ENCODE results near the gene JAKMIP1. TPM values are rescaled to one million over a fixed set of nuclear protein-coding genes. Genes with fewer than 3 reads are reported as not detected.

The JAKMIP1 gene
- total RNA-seq, 1 donor from 2014 or later = not detected

DNA sequence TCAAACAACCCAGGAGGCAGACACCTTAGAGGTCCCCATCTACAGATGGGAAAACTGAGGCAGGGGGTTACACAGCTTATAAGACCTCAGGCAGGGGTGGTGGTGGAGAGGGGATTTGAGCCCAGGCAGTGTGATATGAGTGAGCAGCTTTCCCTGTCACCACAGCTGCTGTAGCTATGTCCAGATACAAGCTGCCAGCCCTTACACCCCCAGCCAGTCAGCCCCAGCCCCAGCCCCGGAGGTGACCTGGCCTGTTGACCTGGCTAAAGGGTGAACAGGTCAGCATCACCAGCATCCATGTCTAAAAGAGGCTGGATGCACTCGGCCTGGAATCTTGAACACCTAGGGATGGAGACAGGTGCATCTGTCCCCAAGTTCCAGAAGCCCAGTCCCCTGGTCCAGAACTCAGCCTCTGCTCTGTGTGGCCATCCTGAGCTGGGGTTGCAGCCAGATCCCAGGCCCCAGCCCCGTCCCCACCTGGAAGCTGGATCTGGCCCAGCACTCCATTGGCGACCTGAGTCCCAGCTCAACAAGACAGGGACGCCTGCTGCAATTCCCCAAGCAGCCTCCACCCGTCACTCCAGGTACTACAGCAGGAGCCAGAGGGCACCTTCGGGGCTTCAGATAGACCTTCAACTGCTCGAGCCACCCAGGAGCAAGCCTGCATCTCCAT is 89.5 kb downstream of the JAKMIP1 start:
- Mint-ChIP-seq H3K9me3 (no peaks in the 10 kb centered on the region), H3K36me3 (no peaks in the 10 kb centered on the region), H3K27me3 (ENCODE audit: low read depth) (peaks cover 18% of the 10 kb centered on the region), H3K27ac (no peak overlapping the region), H3K4me1 (peaks cover 5% of the 10 kb centered on the region), H3K4me3 (no peak overlapping the region)
- DNase-seq (ENCODE audit: low spot score in 2 of 2, unreplicated experiment in 2 of 2) = no peak
- TF ChIP-seq, protein P1, sequence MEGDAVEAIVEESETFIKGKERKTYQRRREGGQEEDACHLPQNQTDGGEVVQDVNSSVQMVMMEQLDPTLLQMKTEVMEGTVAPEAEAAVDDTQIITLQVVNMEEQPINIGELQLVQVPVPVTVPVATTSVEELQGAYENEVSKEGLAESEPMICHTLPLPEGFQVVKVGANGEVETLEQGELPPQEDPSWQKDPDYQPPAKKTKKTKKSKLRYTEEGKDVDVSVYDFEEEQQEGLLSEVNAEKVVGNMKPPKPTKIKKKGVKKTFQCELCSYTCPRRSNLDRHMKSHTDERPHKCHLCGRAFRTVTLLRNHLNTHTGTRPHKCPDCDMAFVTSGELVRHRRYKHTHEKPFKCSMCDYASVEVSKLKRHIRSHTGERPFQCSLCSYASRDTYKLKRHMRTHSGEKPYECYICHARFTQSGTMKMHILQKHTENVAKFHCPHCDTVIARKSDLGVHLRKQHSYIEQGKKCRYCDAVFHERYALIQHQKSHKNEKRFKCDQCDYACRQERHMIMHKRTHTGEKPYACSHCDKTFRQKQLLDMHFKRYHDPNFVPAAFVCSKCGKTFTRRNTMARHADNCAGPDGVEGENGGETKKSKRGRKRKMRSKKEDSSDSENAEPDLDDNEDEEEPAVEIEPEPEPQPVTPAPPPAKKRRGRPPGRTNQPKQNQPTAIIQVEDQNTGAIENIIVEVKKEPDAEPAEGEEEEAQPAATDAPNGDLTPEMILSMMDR (IDR thresholded peaks at IDR 0.05; ENCODE audit: unreplicated experiment) = no peak

DNA sequence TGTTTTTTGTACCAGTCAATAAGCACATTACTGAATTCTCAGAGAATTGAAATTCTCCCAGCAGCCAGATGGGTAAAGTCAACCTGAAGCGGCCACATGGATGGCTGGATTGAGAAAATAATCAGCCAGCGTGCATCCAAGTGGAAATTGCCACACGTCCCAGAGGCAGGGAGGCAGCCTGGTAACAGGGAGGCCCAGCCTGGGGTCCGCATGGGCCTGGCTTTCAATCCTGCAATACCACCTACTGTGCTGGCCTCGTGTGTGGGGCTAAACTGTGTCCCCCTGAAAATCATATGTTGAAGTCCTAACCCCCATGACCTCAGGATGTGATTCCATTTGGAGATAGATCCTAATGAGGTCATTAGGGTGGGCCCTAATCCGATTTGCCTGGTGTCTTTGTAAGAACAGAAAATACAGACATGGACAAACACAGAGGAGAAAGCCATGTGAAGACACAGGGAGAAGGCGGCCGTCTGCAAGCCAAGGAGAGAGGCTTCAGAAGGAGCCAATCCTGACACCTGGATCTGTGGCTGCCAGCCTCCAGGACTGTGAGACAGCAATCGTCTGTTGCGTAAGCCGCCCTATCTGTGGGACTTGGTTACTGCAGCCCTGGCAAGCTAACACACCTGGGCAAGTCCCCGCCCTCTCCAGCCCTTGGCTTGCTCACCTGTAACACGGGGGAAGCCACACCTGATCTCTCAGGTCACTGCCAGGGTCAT is 90.3 kb downstream of the JAKMIP1 start:
- no peak overlapping the region for H3K4me3 Mint-ChIP-seq
- peaks cover 13% of the 10 kb centered on the region for H3K27me3 Mint-ChIP-seq (ENCODE audit: low read depth)
- peaks cover 5% of the 10 kb centered on the region for H3K4me1 Mint-ChIP-seq
- H3K36me3 Mint-ChIP-seq = no peaks in the 10 kb centered on the region
- no peaks in the 10 kb centered on the region for H3K9me3 Mint-ChIP-seq
- H3K27ac Mint-ChIP-seq = no peak overlapping the region
- DNase-seq (ENCODE audit: low spot score in 2 of 2, unreplicated experiment in 2 of 2) = no peak
- TF ChIP-seq, protein P1 (IDR thresholded peaks at IDR 0.05; ENCODE audit: unreplicated experiment) = peak; percentile 57

DNA sequence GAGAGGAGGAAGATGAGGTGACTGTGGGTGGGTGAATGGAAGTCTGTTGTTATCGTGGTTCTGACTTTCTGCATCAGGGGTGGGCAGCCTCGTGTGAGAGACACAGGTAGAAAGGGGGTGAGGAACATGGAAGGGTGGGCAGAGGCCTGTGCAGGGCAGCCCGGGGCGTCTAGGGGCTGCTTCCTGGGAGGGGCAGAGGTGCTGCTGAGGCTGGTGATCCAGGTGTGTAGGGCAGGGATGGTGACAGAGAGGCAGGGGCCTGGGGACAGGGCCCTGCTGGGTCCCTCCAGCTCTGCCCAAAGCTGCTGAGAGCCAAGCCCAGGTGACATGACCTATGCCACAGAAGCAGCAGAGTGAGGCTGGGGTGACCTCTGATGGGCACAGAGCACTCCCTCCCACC is 92.5 kb downstream of the JAKMIP1 start:
- peaks cover 16% of the 10 kb centered on the region for H3K27me3 Mint-ChIP-seq (ENCODE audit: low read depth)
- H3K9me3 Mint-ChIP-seq = peaks cover 4% of the 10 kb centered on the region
- no peak for DNase-seq (ENCODE audit: low spot score in 2 of 2, unreplicated experiment in 2 of 2)
- H3K36me3 Mint-ChIP-seq = no peaks in the 10 kb centered on the region
- TF ChIP-seq, protein P1 (IDR thresholded peaks at IDR 0.05; ENCODE audit: unreplicated experiment) = no peak
- peaks cover 5% of the 10 kb centered on the region for H3K4me1 Mint-ChIP-seq
- H3K4me3 Mint-ChIP-seq = no peak overlapping the region
- H3K27ac Mint-ChIP-seq = no peak overlapping the region

DNA sequence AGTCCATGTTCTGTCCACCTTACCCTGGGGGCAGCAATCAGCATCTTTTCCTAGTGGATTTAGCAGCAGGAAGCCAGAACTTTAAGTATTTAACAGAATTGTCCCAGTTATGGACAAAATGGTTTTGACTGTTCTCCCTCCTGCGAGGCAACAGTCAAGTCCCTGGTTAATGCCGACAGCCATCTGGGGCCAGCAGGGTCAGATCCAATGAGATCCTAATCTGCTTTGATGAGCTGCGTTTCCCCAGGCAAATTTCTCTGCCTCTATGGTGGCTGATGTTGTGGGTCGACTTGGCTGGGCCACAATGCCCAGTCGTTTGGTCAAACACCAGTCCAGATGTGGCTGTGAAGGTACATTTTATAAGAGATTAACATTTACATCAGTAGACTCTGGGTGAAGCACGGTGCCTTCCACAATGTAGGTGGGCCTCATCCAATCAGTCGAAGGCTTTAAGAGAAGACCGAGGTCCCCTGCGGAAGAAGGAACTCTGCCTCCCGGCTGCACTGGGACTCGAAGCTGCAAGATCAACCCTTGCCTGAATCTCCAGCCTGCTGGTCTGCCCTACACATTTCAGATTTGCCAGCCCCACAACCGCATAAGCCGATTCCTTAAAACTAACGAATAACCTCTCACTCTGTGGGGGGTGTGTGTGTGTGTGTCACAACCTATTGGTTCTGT is 93.1 kb downstream of the JAKMIP1 start:
- H3K27ac Mint-ChIP-seq = no peak overlapping the region
- H3K4me3 Mint-ChIP-seq = no peak overlapping the region
- no peaks in the 10 kb centered on the region for H3K36me3 Mint-ChIP-seq
- peaks cover 16% of the 10 kb centered on the region for H3K27me3 Mint-ChIP-seq (ENCODE audit: low read depth)
- TF ChIP-seq, protein P1 (IDR thresholded peaks at IDR 0.05; ENCODE audit: unreplicated experiment) = no peak
- H3K9me3 Mint-ChIP-seq = peaks cover 4% of the 10 kb centered on the region
- no peak for DNase-seq (ENCODE audit: low spot score in 2 of 2, unreplicated experiment in 2 of 2)
- peaks cover 5% of the 10 kb centered on the region for H3K4me1 Mint-ChIP-seq

DNA sequence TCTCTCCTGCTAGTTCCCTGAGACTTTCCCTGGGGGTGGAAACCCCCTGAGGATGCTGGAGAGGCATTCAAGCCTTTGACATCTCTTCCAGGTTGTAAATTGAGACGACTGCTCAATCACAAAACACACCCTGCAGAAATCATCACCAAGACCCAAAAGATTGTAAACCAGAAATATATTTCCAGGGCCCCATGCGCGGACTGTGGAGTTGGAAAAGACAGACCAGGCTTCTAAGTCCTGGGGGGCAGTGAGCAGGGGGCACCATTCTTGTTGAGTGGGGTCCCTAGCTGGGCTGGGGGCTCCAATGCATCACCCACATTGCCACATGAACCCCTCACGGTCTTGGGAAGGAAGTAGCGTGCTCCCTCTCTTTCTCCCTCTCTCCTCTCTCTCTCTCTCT is 94.2 kb downstream of the JAKMIP1 start:
- Mint-ChIP-seq H3K27me3 (ENCODE audit: low read depth) (peaks cover 18% of the 10 kb centered on the region), H3K9me3 (peaks cover 4% of the 10 kb centered on the region), H3K27ac (no peak overlapping the region), H3K4me3 (no peak overlapping the region), H3K36me3 (no peaks in the 10 kb centered on the region), H3K4me1 (peaks cover 5% of the 10 kb centered on the region)
- DNase-seq (ENCODE audit: low spot score in 2 of 2, unreplicated experiment in 2 of 2) = no peak
- TF ChIP-seq, protein P1 (IDR thresholded peaks at IDR 0.05; ENCODE audit: unreplicated experiment) = no peak
